RPMI8226 (cell line): ENCODE results near the gene BCL2L1.
"Not testable (repeated sequence)": the region's sequence is repeated elsewhere in the genome, so short reads cannot be mapped to it uniquely, and the experiment has no call there.

Experiments used
- DNase-seq: peaks from one replicate; pipeline ENCODE4 v3.0.0-alpha.2; 2015

BCL2L1 gene

DNA sequence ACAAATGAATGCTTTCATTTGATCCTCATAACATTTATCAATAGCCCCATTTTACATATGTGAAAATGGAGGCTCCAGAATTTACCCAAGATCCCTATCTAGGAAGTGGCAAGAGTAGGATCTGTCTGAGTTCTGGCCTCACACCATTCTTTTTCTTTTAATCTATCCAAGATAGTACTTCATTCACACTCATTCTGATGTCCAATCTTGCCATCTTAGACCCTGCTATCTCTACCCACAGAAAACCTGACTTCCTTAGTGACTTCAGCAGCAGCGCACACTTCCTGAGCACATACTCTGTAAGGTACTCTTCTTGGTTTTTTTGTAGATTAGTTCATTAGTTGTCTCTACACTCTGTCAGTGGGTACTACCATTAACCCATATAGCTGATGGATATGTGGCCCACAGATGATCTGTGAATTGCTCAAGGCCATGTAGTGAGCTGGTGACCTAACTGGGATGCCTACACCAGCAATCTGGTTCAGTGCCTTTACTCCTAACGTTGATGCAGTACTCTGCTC, 48.7 kb downstream of the BCL2L1 start:
- no peak for DNase-seq

DNA sequence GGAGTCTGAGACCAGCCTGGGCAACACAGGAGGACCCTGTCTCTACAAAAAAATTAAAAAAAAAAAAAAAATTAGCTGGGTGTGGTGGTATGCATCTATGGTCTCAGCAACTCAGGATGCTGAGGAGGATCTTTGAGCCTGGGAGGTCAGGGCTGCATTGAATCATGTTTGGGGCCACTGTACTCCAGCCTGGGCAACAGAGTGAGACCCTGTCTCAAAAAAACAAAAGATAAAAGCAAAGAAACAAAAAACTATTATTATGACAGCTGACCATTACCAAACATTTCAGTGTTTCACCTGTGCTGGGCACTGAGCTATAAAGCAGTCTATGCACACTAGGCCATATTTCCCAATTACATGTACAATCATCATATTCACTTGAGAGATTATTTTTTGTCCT, 49.2 kb downstream of the BCL2L1 start:
- DNase-seq, result no peak

DNA sequence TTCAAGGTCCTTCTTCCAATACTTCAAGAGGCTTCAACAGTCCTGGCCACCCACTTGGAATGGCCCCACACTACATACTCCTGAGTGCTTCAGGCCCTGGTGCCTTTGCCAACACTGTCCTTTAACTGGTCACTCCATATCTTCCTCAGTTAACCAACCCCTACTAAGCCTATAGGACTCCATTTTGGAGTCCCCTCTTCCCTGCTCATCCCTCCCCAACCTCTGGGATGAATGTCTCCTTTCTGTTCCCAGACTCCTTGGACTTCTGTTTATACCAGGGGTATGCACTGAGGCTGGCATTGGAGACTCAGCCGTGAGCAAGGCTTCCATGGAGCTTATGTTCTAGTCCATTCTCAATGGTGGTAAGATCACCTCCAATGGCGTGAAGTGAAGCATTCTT, 51.3 kb downstream of the BCL2L1 start:
- no peak for DNase-seq

DNA sequence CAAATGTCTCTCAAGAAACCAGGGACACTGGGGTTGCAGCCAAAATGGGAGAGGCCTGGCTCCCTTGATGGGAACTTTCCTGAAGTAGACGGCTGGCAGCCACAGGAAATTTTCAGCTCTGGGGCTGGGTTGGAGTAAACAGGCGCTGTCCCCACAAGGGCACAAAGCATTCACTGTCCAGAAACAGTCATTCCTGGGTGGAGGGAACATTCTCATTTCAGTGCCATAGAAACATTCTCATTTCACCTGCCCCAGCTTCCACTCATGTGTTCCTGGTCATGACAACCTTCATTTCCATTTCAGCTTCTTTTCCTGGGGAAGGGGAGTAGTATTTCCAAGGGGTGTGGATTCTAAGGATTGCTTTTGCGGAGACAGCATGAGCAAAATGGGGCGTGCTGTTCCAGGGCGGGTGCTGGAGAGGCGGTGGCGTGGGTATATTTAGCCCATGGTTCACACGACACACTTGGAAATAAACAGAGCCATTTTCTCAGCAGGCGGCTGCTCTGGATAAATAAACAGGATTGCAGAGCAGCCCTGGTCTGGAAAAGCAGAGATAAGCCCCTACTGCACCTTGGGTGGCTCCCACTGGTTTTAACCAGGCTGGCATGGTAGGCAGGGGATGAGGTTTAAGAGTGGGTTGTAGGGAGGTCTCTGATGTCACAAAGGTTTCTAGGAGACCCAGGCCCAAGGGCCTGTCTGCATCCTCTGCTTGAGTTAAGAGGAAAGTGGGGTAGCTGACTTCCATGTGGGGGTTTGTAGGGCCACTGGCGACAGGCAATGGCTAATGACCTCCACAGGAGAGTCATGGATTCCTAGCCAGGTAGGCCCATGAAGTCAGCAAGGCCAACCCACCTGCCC, 52.1 kb downstream of the BCL2L1 start:
- DNase-seq, result no peak

DNA sequence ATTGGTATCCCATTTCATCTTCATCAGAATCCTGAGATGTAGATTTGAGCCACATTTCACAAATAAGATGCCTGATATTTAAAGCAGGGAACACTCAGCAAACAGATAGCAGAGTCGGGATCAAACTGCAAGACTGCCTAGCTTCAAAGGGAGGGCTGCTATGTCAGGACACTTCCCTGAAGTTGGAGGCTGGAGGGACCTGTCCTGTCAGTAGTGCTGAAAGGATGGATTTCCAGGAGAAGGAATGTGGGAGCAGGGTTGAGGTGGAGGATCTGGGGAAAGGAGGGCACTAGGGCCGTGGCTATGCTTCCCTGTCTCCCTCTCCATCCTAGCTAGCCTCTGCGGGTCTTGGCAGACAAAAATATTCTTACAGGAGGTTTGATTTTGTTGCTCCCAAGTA, 52.8 kb downstream of the BCL2L1 start:
- DNase-seq, result no peak

DNA sequence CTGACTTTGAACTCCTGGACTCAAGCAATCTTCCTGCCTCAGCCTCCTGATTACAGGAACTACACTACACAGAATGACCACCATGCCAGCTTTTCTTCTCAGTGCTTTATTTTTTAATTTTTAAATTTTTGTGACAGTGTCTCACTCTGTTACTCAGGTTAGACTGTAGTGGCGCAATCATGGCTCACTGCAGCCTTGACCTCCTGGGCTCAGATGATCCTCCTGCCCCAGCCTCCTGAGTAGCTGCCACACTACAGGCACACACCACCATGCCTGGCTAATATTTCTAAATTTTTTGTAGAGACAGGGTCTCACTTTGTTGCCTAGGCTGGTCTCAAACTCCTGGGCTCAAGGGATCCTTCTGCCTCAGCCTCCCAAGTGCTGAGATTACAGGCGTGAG, 53.7 kb downstream of the BCL2L1 start:
- DNase-seq, result not testable (repeated sequence)

DNA sequence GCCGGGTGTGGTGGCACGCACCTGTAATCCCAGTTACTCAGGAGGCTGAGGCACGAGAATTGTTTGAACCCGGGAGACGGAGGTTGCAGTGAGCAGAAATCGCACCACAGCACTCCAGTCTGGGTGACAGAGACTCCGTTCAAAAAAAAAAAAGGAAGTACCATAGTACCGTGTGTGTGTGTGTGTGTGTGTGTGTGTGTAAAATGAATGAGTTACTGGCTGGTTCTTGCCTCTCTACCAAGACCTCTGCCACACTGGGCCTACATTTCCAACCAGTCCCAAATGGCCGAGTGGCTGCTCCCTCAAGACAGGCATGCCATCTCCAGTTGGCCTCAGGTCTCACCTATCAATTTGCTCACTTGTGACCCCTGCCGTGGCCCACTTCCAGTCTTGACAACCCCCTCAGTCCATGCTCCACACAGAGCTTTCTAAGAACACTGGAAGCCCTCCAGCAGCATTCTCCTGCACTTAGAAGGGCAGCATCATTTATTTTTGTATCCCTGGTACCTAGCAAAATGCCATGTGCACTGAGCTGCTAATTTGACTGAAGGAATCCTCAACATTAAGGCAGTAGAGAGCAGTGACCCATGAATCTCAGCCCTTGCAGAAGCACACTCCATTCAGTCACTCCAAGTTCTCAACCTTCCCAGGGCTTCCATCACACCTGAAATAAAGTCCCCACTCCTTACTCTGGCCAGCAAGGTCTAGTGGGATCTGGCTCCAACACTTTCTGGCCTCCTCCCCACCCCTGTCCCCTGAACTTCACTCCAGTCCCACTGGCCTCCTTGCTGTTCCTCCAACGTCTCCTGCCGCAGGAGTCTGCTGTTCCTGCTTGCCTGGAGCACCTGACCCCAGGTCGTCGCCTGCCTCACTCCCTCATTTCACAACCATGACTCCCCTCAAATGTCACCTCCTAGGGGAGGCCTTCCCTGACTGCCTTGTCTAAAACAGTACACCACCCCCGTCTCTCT, 55.1 kb downstream of the BCL2L1 start:
- no peak for DNase-seq

DNA sequence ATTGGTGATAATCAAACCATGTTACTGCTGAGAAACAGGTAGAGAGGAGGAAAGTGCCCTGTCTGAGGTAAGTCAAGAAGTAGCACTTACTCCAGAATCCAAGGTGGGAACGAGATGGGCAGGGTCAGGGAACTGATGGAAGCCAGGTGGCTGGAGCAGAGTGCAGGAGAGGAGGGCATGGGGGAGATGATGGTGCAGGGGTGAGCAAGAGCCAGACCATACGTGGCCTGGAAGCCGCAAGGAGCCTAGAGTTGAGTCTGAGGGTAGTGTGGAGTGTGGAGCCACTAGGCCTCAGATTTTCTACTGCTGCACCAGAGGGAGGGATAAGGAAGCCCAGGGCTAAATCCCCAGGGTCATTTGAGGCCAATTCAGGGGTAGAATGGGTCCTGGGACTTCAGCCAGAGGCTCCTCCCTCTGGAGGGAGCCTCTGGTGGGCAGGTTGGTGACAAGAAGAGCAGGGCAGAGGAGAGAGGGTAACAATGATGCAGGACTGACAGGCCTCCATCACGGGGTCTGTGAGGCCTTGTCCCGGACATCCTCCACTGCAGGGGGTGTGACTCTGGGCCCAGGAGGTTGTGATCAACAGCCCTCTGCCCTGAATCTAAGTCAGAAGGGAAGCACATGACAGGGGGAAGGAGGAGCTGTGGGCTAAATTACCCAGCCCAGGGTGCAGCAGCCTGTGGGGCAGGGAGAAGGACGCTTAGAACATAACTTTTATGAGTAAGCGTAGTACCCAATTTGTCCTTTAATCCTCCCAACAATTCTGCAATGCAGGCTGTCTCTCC, 56.2 kb downstream of the BCL2L1 start:
- no peak for DNase-seq

DNA sequence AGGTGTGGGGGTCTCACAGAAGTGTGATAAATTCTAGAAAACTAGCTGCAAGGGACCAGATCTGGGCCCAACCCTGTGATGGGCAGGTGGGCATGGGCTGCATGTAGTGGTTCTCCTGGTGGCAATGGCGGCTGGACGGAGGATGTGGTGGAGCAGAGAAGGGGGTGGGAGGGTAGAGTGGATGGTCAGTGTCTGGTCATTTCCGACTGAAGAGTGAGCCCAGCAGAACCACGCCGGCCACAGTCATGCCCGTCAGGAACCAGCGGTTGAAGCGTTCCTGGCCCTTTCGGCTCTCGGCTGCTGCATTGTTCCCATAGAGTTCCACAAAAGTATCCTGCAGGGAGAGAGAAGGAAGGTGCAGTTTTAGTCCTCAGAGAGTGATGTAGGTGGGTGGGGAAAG, 56.9 kb downstream of the BCL2L1 start:
- no peak for DNase-seq

DNA sequence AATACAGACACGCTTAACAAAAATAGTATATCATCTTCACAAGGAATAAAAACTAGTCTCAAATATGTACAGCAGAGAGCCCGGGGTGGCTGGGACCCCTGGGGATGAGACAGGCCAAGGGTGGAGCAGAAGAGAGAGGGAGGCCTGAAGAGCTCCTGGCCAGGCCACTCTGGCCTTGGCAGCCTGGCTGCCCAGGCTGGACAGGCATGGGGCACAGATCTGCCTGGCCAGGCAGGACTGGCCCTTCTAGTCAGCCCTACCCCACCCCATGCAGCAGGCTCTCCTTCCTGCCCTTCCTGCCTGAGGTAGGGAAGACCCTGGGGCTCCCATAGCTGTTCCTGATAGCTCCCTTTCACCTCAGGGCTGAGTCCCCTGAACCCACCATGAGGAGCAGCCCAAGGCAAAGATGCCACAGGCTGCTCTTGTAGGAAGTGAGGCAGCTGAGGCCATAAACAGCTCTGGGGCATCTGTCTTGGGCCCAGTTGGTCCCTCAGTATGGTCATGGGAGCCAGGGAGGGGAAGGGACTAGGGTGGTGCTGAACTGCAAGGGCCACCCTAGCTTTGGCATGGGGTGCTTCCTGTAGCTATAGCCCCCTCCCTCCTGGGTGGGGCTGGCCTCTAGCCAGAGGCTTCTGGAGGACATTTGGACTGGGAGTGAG, 57.8 kb downstream of the BCL2L1 start:
- no peak for DNase-seq

DNA sequence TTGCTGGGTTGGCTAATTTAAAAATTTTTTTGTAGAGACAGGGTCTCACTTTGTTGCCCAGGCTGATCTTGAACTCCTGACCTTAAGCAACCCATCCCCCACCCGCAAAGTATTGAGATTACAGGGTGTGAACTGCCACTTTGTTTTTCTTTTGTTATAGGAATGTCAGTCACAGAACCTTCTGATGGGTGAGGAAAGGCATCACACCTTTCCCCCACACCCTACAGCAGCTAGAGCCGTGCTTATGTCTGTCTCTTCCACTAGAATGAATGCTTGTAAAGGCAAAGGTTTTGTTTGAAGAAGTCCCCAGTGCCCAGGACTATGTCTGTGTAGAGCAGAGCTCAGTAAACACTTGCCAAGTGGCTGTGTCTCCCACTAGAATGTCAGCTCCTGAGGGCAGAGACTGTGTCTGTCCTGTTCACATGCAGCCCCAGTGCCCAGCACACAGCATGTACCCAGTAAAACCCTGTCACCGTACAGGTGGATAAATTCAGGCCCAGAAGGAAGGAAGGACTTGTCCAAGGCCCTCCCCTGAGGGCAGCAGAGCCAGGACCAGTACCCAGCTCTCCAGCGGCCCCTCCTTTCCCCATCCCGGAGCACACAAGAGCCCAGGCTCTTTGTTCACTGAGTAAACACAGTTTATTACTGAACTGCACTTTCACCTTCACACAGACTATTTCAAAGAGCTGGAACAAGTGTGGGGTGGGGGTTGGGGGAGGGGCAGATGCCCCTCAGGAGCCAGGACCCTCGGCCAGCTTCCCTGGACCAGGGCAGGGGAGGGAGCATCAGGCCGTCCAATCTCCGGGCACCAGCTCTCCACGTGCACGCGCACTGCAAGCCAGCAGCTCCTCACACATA, 58.6 kb downstream of the BCL2L1 start:
- DNase-seq, result no peak

DNA sequence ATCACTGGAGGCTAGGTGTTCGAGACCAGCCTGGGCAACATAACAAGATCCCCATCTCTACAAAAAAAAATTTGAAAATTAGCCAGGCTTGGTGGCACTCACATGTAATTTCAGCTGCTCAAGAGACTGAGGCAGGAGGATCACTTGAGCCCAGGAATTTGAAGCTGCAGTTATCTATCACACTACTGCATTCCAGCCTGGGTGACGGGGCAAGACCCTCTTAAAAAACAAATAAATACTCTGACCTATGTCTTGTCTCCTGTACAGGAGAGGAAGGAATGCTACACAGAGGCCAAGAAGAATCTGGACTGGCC, 59.2 kb downstream of the BCL2L1 start:
- DNase-seq, result no peak

DNA sequence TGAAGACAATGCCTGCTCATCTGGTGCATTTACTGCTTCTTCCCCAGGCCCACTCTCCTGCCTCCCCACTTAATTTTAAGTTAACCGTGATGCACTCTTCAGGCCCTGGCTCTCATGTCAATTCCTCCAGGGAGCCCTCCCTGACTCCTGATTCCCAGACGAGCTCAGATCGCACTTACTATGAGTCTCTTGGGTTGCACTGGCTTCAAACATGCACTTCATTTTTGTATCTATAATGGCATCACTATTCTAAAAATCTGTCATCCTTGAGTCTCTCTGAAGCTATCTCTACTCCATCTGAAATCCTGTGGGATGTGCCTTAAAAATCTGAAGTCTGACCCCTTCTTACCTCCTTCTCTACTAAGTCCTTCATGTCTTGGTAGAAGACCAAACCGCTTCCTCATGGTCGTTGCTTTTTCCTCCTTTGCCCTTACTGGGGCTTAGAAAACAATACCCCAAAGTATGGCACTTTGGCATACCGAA, 60.3 kb downstream of the BCL2L1 start:
- DNase-seq, result no peak

DNA sequence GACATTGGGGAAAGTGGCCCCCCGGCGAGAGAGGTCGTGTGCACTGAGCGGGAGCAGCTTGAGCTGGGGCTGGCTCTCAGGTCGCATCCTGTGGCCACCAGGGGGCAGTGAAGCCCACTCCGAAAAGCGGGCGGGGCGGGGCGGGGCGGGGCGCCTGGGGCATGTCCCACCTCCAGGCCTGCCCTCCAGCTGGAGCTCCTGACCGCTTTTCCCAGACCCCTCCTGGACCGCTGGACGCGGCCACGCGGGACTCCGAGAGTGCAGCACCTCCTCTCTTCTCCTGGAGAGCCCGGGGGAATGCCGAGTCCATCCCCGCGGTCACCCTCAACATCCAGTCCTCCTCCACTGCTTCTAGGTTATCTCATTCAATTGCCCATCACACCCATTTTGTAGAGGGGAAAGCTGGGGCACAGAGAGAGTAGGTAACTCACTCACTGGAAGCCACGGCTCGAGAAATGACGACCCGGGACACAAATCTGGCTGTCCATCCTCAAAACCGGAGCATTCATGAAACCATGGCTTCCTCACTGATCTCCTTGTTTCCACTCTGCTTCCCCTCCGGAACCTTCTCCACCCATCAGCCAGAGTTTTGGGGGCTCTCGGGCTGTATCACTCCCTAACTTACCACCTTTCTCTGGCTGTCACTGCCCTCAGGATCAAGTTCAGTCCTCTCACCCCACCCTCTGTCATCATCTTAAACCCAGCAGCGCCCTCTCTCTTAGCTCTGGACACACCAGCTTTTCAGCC, 60.9 kb downstream of the BCL2L1 start:
- DNase-seq, result peak; percentile 80

DNA sequence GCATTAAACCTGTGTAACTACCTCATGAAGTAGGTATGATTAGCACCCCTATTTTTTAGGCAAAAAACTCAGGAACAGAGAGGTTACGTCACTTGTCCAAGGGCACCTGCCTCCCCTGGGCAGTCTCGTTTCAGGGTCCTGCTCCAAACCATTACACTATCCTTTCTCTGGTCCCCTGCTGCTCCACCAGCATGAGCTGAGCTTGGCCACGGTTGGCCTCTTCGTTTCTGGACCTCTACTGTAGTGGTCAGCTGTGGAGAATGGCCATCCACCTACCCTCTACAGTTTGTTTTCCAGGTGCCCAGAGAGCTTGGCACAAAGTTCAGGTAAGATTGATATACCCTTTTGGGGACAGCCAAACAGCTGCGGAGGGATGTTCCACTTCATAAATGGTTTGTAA, 68.1 kb downstream of the BCL2L1 start:
- DNase-seq, result no peak

DNA sequence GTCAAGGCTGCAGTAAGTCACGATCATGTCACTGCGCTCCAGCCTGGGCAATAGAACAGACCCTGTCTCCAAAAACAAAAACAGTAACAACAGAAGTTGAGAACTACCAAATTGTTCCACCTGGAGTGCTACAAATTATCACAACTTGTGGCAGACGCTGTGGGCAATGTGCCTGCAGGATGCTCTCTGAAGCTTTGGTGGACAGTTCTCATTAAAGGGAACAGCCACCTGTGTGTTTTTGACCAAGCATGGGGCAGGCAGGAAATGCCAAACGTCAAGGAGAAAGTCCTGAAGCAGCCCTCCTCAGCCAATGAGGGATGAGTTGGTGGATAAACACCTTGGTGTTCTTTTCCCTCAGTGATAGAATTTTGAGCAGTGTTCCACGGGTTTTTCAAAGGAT, 69.1 kb downstream of the BCL2L1 start:
- DNase-seq, result peak; percentile 64

DNA sequence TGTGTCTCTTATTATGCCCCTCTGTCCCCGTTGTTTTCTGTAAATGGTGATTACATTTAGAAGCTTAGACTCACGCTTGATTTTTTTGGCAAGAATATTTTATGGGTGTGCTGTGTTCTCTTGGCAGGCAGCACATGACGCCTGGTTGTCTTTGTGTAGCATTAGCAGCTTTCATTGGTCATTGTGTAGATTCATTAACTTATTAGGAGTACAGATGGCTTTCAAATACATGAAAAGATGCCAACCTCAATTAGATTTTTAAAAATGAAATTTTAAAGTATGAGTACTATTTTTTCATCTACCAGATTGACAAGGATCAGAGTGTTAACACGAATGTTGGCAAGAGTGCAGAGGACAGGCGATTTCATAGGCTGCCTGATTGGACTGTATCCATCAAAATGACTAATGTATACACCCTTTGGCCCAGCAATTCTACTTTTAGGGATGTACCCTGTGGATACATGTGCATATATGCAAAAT, 69.7 kb downstream of the BCL2L1 start:
- no peak for DNase-seq

DNA sequence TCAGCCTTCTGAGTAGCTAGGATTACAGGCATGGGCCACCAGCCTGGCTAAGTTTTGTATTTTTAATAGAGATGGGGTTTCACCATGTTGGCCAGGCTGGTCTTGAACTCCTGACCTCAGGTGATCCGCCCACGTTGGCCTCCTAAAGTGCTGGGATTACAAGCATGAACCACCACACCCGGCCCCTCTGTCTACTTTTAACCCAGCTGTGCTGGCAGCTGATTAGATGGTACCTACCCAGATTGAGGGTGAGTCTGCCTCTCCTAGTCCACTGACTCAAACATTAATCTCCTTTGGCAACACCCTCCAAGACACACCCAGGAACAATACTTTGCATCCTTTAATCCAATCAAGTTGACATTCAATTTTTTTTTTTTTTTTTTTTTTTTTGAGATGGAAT, 74.6 kb downstream of the BCL2L1 start:
- not testable (repeated sequence) for DNase-seq

DNA sequence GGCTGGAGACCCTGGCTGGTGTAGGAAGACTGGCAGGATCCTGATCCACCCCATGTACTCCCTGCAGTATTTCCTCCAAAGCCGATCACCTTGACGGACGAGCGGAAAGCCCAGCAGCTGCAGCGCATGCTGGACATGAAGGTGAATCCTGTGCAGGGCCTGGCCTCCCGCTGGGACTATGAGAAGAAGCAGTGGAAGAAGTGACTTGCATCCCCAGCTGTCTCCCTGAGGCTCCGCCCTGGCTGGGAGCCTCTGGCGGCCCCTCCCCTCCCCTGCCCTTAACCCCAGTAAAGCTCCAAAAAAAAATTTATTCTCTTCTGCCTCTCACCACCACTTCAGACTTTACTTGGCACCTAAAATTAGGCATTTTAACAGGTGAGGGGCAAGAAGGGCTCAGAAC, 78.0 kb downstream of the BCL2L1 start:
- no peak for DNase-seq

DNA sequence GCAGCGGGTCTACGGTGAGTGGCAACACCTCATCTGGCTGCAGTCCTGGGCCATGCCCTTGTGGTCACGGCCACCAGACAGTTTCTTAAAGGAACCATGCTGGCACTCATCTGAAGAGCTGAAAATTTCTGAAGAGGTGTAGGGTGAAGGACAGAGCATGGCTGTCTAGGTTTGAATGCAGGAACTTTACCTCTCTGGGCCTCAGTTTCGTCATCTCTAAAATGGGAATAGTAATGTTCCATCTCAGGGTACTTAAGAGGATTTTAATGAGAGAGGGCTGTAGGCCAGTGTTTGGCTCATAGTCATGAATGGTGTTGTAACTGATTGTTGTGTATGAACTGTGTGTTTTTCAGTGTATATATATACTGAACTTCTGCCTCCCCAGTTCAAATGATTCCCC, 79.1 kb downstream of the BCL2L1 start:
- DNase-seq, result no peak
